ENCODE data around the gene EXOC4.

GRCh38 chr7:133314084-133314483 is 61.2 kb downstream of the EXOC4 start:
- TF ChIP-seq CTCF (IDR thresholded peaks at IDR 0.05) (no peak), POLR2A (IDR thresholded peaks at IDR 0.05) (no peak), EP300 (IDR thresholded peaks at IDR 0.05) (no peak)

All from ovary (tissue), 3 donors.